CD4-positive, alpha-beta memory T cell (primary cell): ENCODE data around the gene OR51S1. TPM values are rescaled to one million over a fixed set of nuclear protein-coding genes. Genes with fewer than 3 reads are reported as not detected.
"Not testable (repeated sequence)": the region's sequence is repeated elsewhere in the genome, so short reads cannot be mapped to it uniquely, and the experiment has no call there.

Experiments
- CTCF ChIA-PET: fragments of 350-600 bp; sonication (Branson Sonifier 250); formaldehyde crosslinking; loops from one replicate; lab custom pipeline; 2021; ENCODE audit warnings: inconsistent platforms; ENCODE audit not compliant: partially characterized antibody; lab: Charles Lee
- POLR2A ChIA-PET: fragments of 350-600 bp; sonication (Branson Sonifier 250); formaldehyde crosslinking; loops from one replicate; lab custom pipeline; 2021; ENCODE audit not compliant: partially characterized antibody; lab: Charles Lee
- DNase-seq, 5 donors: peaks; one replicate each; pipeline versions ENCODE4 v3.0.0 to v3.0.0-alpha.2; 2020 to 2022; ENCODE audit warnings: mixed read lengths in 1 of 5
- H3K27ac ChIP-seq: one replicate; pipeline ENCODE4 v1.7.0; 2013; ENCODE audit warnings: low read depth, low read length
- H3K27me3 ChIP-seq: 2 replicates; pipeline ENCODE4 v1.7.0; 2013; ENCODE audit warnings: mild to moderate bottlenecking, low read length, moderate library complexity; ENCODE audit not compliant: insufficient read depth
- H3K36me3 ChIP-seq: 2 replicates; pipeline ENCODE4 v1.7.0; 2013; ENCODE audit warnings: mild to moderate bottlenecking, low read length, moderate library complexity; ENCODE audit not compliant: insufficient read depth
- H3K4me1 ChIP-seq: 2 replicates; pipeline ENCODE4 v1.7.0; 2013; ENCODE audit warnings: mild to moderate bottlenecking, low read length, moderate library complexity; ENCODE audit not compliant: insufficient read depth
- H3K4me3 ChIP-seq, 2 donors: one replicate each; pipeline ENCODE4 v1.7.0; 2013; ENCODE audit warnings: low read length in 2 of 2, mild to moderate bottlenecking in 1 of 2
- H3K9me3 ChIP-seq, 2 donors: one replicate each; pipeline ENCODE4 v1.7.0; 2013; ENCODE audit warnings: low read length in 2 of 2, control low read depth in 1 of 2; ENCODE audit not compliant: control insufficient read depth in 1 of 2
- H3K27ac Mint-ChIP-seq, 7 donors: one replicate each; pipeline ENCODE4 v1.8.0; 2020 to 2021; ENCODE audit warnings: mixed read lengths in 7 of 7, mild to moderate bottlenecking in 6 of 7, inconsistent platforms in 3 of 7, moderate library complexity in 3 of 7
- H3K27me3 Mint-ChIP-seq, 2 donors: one replicate each; pipeline ENCODE4 v1.8.0; 2020 to 2021; ENCODE audit warnings: mixed read lengths in 2 of 2
- H3K36me3 Mint-ChIP-seq, 2 donors: one replicate each; pipeline ENCODE4 v1.8.0; 2020 to 2021; ENCODE audit warnings: mixed read lengths in 2 of 2, inconsistent platforms in 1 of 2, mild to moderate bottlenecking in 1 of 2
- H3K4me1 Mint-ChIP-seq, 4 donors: one replicate each; pipeline ENCODE4 v1.8.0; 2020 to 2021; ENCODE audit warnings: mixed read lengths in 4 of 4, mild to moderate bottlenecking in 1 of 4
- H3K4me3 Mint-ChIP-seq, 8 donors: one replicate each; pipeline ENCODE4 v1.8.0; 2020 to 2021; ENCODE audit warnings: mixed read lengths in 8 of 8, mild to moderate bottlenecking in 7 of 8, moderate library complexity in 6 of 8, inconsistent platforms in 3 of 8
- H3K9me3 Mint-ChIP-seq, 8 donors: one replicate each; pipeline ENCODE4 v1.8.0; 2020 to 2021; ENCODE audit warnings: mixed read lengths in 8 of 8, mild to moderate bottlenecking in 5 of 8, inconsistent platforms in 3 of 8, moderate library complexity in 1 of 8
- intact Hi-C: fragments of 100-400 bp; cut with micrococcal nuclease; formaldehyde crosslinking; loops from one replicate; pipeline ENCODE4 v1.15.1; 2023
- polyA plus RNA-seq, 2 donors: library from polyadenylated mRNA; unstranded; fragments of 300-500 nt; fragmentation: Illumina TruSeq; gene quantifications; one replicate each; pipeline ENCODE4 v1.2.3, GENCODE V29; 2021
- total RNA-seq, 2 experiments: library from RNA; stranded (reverse); gene quantifications; one replicate each; pipeline ENCODE4 v1.2.3, GENCODE V29; 2021

OR51S1 gene
- total and polyA plus RNA-seq, 4 experiments from 2014 or later: not detected

DNA sequence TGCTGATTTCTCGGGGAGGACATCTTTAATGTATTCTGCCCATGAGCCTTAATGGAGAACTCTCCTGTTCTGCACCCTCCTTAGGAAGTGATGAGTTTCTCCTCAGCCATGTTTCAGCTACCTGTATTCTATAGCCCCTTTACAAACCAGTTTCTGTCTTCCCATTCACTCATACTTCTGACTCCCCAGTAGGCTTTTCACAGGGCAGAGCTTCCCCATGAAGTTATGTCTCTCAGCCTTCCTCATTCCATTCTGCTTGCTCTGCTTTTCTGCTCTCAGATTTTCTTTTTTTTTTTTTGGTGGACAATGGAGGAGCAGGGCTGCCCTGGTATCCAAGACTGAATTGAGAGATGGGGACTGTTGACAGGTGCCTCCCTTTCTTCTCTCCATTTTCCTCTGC is 40.5 kb downstream of the OR51S1 start:
- no peaks in the 10 kb centered on the region for H3K36me3 ChIP-seq
- intact Hi-C loops: no loop called here
- ChIA-PET POLR2A (no interaction called here), CTCF (no interaction called here)
- no peaks in the 10 kb centered on the region for H3K27me3 ChIP-seq
- Mint-ChIP-seq H3K27me3 (no peaks in the 10 kb centered on the region), H3K4me3 (no peak overlapping the region), H3K9me3 (peaks cover 0 to 3% (median 0%) of the 10 kb centered on the region in 8 donors), H3K36me3 (no peaks in the 10 kb centered on the region), H3K27ac (no peak overlapping the region), H3K4me1 (no peaks in the 10 kb centered on the region)
- H3K4me3 ChIP-seq: no peak overlapping the region
- no peak for DNase-seq
- H3K27ac ChIP-seq: no peak overlapping the region
- no peaks in the 10 kb centered on the region for H3K4me1 ChIP-seq
- H3K9me3 ChIP-seq: no peaks in the 10 kb centered on the region

GRCh38 chr11:4804280-4804679 is 44.7 kb downstream of the OR51S1 start, which contains the start of gene OR52R1:
TSS of gene OR52R1 (minus strand) at chr11:4804380. CDS start at chr11:4804380, 0 bp downstream.
- no peak within 1 kb of the TSS for H3K4me3 ChIP-seq
- H3K4me1 ChIP-seq: no peaks in the 10 kb centered on the region
- intact Hi-C loops: no loop called here
- ChIA-PET CTCF (no interaction called here), POLR2A (no interaction called here)
- H3K4me1 Mint-ChIP-seq: no peaks in the 10 kb centered on the region
- H3K27ac ChIP-seq: no peak within 1 kb of the TSS
- no peaks in the 10 kb centered on the region for H3K9me3 ChIP-seq
- DNase-seq: no peak
- no peaks in the 10 kb centered on the region for H3K36me3 Mint-ChIP-seq
- peak within 1 kb of the TSS in 1 of 7 donors; percentile 62 for H3K27ac Mint-ChIP-seq
- no peaks in the 10 kb centered on the region for H3K27me3 ChIP-seq
- H3K27me3 Mint-ChIP-seq: peaks cover 0 to 2% of the 10 kb centered on the region in 2 donors
- no peak within 1 kb of the TSS for H3K4me3 Mint-ChIP-seq
- H3K9me3 Mint-ChIP-seq: peaks cover 0 to 5% (median 0%) of the 10 kb centered on the region in 8 donors
- no peaks in the 10 kb centered on the region for H3K36me3 ChIP-seq

- intact Hi-C loops, H3K36me3 Mint-ChIP-seq, CTCF ChIA-PET: not testable (repeated sequence)
Measured at GRCh38 chr11:4801316-4801715, 47.7 kb downstream of the OR51S1 start.

DNA sequence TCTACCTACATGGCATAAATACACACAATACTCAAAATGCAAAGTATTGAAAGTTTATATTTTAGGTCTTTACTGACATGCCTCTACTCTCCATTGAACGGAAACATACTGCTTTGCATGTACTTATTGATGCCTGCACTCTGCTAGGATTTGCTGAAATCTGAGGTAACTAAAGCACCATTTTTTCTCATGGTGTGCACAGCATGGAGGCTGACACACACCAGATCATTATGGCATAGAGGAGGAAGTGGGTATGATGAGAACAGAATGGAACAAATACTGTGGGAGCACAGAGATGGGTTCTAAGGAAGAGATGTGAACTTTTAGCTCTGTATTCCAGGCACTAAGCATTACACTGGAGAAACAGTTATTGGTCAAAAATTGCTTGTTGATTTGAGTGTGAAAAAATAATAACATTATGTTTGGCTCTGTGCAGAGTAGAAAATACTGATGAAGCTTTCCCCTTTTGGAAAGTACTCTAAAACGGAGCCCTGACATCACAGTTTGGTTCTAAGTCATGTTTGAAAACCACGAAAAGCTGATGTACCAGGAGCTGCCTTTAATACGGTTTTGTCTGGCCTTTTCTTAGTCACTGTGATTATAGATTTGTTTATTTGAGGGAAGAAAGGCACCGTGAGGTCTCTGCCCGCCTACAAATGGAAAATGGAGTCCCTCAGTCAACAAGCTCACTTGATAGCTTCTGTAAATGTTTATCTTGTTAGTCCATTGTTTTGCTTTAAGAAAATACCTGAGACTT is 50.4 kb downstream of the OR51S1 start:
- no peak overlapping the region for H3K27ac ChIP-seq
- ChIA-PET CTCF (no interaction called here), POLR2A (no interaction called here)
- no peaks in the 10 kb centered on the region for H3K4me1 Mint-ChIP-seq
- peaks cover 0 to 2% of the 10 kb centered on the region in 2 donors for H3K27me3 Mint-ChIP-seq
- no peak overlapping the region for H3K4me3 ChIP-seq
- DNase-seq: peak in 1 of 5 donors; percentile 32
- no peak overlapping the region for H3K4me3 Mint-ChIP-seq
- intact Hi-C loops: no loop called here
- no peaks in the 10 kb centered on the region for H3K27me3 ChIP-seq
- H3K36me3 Mint-ChIP-seq: no peaks in the 10 kb centered on the region
- no peak overlapping the region for H3K27ac Mint-ChIP-seq
- no peaks in the 10 kb centered on the region for H3K4me1 ChIP-seq
- peaks cover 0 to 6% (median 0%) of the 10 kb centered on the region in 8 donors for H3K9me3 Mint-ChIP-seq
- no peaks in the 10 kb centered on the region for H3K36me3 ChIP-seq
- no peaks in the 10 kb centered on the region for H3K9me3 ChIP-seq

More at GRCh38 chr11:4801316-4801715, 47.7 kb downstream of the OR51S1 start:
- H3K4me1 Mint-ChIP-seq, H3K27ac Mint-ChIP-seq, H3K9me3 Mint-ChIP-seq, H3K9me3 ChIP-seq, H3K4me1 ChIP-seq, H3K4me3 Mint-ChIP-seq, H3K36me3 ChIP-seq, H3K27me3 ChIP-seq, H3K4me3 ChIP-seq, DNase-seq, POLR2A ChIA-PET, H3K27me3 Mint-ChIP-seq, H3K27ac ChIP-seq: not testable (repeated sequence)

Other genes starting within 250 kb of the OR51S1 start
- 10 to 100 TPM; 23.7 to 28.1 TPM for gene TRIM68, start 241.0 kb downstream of the OR51S1 start, total RNA-seq
- 10 to 100 TPM; 13.1 to 16.1 TPM for gene TRIM68, start 241.0 kb downstream of the OR51S1 start, polyA plus RNA-seq
- gene OR51D1, start 211.7 kb downstream of the OR51S1 start, total RNA-seq: not detected
- not detected for gene OR51D1, start 211.7 kb downstream of the OR51S1 start, polyA plus RNA-seq
- gene OR51E1, start 205.2 kb downstream of the OR51S1 start, total RNA-seq: not detected
- gene OR51E1, start 205.2 kb downstream of the OR51S1 start, polyA plus RNA-seq: not detected
- not detected for gene OR51E2, start 151.4 kb downstream of the OR51S1 start, total RNA-seq
- not detected for gene OR51E2, start 151.4 kb downstream of the OR51S1 start, polyA plus RNA-seq
- gene MMP26, start 144.4 kb downstream of the OR51S1 start, total RNA-seq: not detected
- not detected for gene MMP26, start 144.4 kb downstream of the OR51S1 start, polyA plus RNA-seq
- gene OR51F1, start 79.3 kb downstream of the OR51S1 start, total RNA-seq: not detected
- not detected for gene OR51F1, start 79.3 kb downstream of the OR51S1 start, polyA plus RNA-seq
- gene OR52R1, start 44.8 kb downstream of the OR51S1 start, total RNA-seq: not detected
- gene OR52R1, start 44.8 kb downstream of the OR51S1 start, polyA plus RNA-seq: not detected
- not detected for gene OR51F2, start 27.9 kb downstream of the OR51S1 start, total RNA-seq
- gene OR51F2, start 27.9 kb downstream of the OR51S1 start, polyA plus RNA-seq: not detected
- not detected for gene OR51T1, start 32.7 kb upstream of the OR51S1 start, total RNA-seq
- gene OR51T1, start 32.7 kb upstream of the OR51S1 start, polyA plus RNA-seq: not detected
- not detected for gene OR51A7, start 54.6 kb upstream of the OR51S1 start, total RNA-seq
- not detected for gene OR51A7, start 54.6 kb upstream of the OR51S1 start, polyA plus RNA-seq
- gene OR51G2, start 70.1 kb upstream of the OR51S1 start, total RNA-seq: not detected
- not detected for gene OR51G2, start 70.1 kb upstream of the OR51S1 start, polyA plus RNA-seq
- gene OR51G1, start 75.1 kb upstream of the OR51S1 start, total RNA-seq: not detected
- gene OR51G1, start 75.1 kb upstream of the OR51S1 start, polyA plus RNA-seq: not detected
- gene OR51A4, start 98.4 kb upstream of the OR51S1 start, total RNA-seq: not detected
- gene OR51A4, start 98.4 kb upstream of the OR51S1 start, polyA plus RNA-seq: not detected
- not detected for gene OR51A2, start 106.5 kb upstream of the OR51S1 start, total RNA-seq
- gene OR51A2, start 106.5 kb upstream of the OR51S1 start, polyA plus RNA-seq: not detected
- gene OR51L1, start 145.6 kb upstream of the OR51S1 start, total RNA-seq: not detected
- gene OR51L1, start 145.6 kb upstream of the OR51S1 start, polyA plus RNA-seq: not detected
- gene OR52J3, start 197.3 kb upstream of the OR51S1 start, total RNA-seq: not detected
- gene OR52J3, start 197.3 kb upstream of the OR51S1 start, polyA plus RNA-seq: not detected
- not detected for gene OR52E2, start 210.4 kb upstream of the OR51S1 start, total RNA-seq
- not detected for gene OR52E2, start 210.4 kb upstream of the OR51S1 start, polyA plus RNA-seq
- not detected for gene OR52E1, start 220.4 kb upstream of the OR51S1 start, total RNA-seq
- not detected for gene OR52E1, start 220.4 kb upstream of the OR51S1 start, polyA plus RNA-seq